PFSK-1 (cell line): Measurements from ENCODE around the gene CEP350.

Experiments used
- FOXP2 ChIP-seq: optimal IDR thresholded peaks from 2 replicates; pipeline ENCODE3; 2011; ENCODE audit warnings: borderline replicate concordance, control low read depth, inconsistent platforms; ENCODE audit not compliant: insufficient read depth; ENCODE audit errors: extremely low read length, extremely low read depth
- POLR2AphosphoS5 ChIP-seq: IDR thresholded peaks from 2 replicates; pipeline ENCODE4 v1.6.1; 2012; ENCODE audit warnings: low read depth, mild to moderate bottlenecking, control low read depth, low read length, moderate library complexity
- REST ChIP-seq, 2 experiments: IDR thresholded peaks; 2 replicates each; pipeline versions ENCODE4 v1.6.1 to v1.8.0; 2011 to 2012; ENCODE audit warnings: low read depth in 2 of 2, low read length in 2 of 2, control low read depth in 1 of 2, inconsistent platforms in 1 of 2, mild to moderate bottlenecking in 1 of 2, moderate library complexity in 1 of 2; ENCODE audit not compliant: insufficient read depth in 1 of 2
- SIN3A ChIP-seq: IDR thresholded peaks from 2 replicates; pipeline ENCODE4 v1.6.1; 2012; ENCODE audit warnings: mild to moderate bottlenecking, low read length, moderate library complexity, borderline replicate concordance; ENCODE audit not compliant: insufficient read depth
- TAF1 ChIP-seq: IDR thresholded peaks from 2 replicates; pipeline ENCODE4 v1.6.1; 2012; ENCODE audit warnings: low read length, control low read depth, borderline replicate concordance; ENCODE audit not compliant: insufficient read depth

The CEP350 gene

GRCh38 chr1:179990847-179991246 is 36.2 kb downstream of the CEP350 start:
- TF ChIP-seq TAF1 (no peak), FOXP2 (no peak), SIN3A (no peak), POLR2AphosphoS5 (no peak), REST (IDR thresholded peaks at IDR 0.05; ENCODE audit: insufficient read depth in 1 of 2, low read depth in 2 of 2, low read length in 2 of 2) (no peak)

GRCh38 chr1:179995576-179995975 is 41.0 kb downstream of the CEP350 start:
- TF ChIP-seq SIN3A (no peak), FOXP2 (no peak), POLR2AphosphoS5 (no peak)

GRCh38 chr1:179996099-179996498 is 41.5 kb downstream of the CEP350 start:
- TF ChIP-seq TAF1 = no peak
- no peak for TF ChIP-seq SIN3A
- no peak for TF ChIP-seq REST (IDR thresholded peaks at IDR 0.05; ENCODE audit: insufficient read depth in 1 of 2, low read depth in 2 of 2, low read length in 2 of 2)
- TF ChIP-seq FOXP2 = no peak
- no peak for TF ChIP-seq POLR2AphosphoS5

- TF ChIP-seq SIN3A (no peak), REST (IDR thresholded peaks at IDR 0.05; ENCODE audit: insufficient read depth in 1 of 2, low read depth in 2 of 2, low read length in 2 of 2) (no peak), TAF1 (no peak), POLR2AphosphoS5 (no peak), FOXP2 (no peak)
Observed at GRCh38 chr1:180000575-180000974, 46.0 kb downstream of the CEP350 start.

- TF ChIP-seq POLR2AphosphoS5 (no peak), SIN3A (no peak), REST (IDR thresholded peaks at IDR 0.05; ENCODE audit: insufficient read depth in 1 of 2, low read depth in 2 of 2, low read length in 2 of 2) (no peak), FOXP2 (no peak), TAF1 (no peak)
Observed at GRCh38 chr1:180002437-180002836, 47.8 kb downstream of the CEP350 start.
